C4-2B (cell line): ENCODE data around the gene SLC22A5.

ENCODE experiments used
- CTCF ChIP-seq: fragments of 450-650 bp; conservative IDR thresholded peaks from 2 replicates; pipeline ENCODE4 v1.5.1; 2017; ENCODE audit warnings: mild to moderate bottlenecking
- ZFX ChIP-seq: fragments of 450-650 bp; IDR thresholded peaks from 2 replicates; pipeline ENCODE4 v1.6.1; 2017

GRCh38 chr5:132407970-132408369 is 38.5 kb downstream of the SLC22A5 start:
- TF ChIP-seq CTCF (no peak), ZFX (no peak)
